ENCODE data around the gene TMEM14A.
"Not testable (repeated sequence)": the region's sequence is repeated elsewhere in the genome, so short reads cannot be mapped to it uniquely, and the experiment has no call there.

TMEM14A gene

DNA sequence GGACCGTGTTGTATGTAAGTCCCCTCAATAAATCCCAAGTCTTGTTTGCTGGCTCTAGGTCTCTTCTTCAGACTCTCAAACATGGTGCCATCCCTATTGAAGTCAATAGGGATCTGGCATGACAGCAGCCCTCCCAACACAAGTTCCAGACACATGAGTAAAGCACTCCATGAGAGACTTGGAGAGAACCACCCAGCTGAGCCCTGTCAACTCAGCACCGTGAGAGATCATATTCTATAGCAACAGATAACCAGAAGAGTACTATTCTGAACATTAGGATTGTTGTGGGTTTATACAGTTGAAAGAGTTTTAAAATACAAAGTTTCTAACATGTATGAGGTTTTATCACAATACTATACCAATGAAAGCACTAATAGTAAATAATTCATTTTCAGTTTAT lies 23.5 kb downstream of the TMEM14A start:
- no peak for DNase-seq (ENCODE audit: low read depth in 2 of 3, low spot score in 2 of 3)

- DNase-seq (ENCODE audit: low read depth in 2 of 3, low spot score in 2 of 3) = no peak
These were observed 25.5 kb downstream of the TMEM14A start for GRCh38 chr6:52696418-52696817.

- DNase-seq (ENCODE audit: low read depth in 2 of 3, low spot score in 2 of 3) = no peak
These were observed 27.0 kb downstream of the TMEM14A start for GRCh38 chr6:52697903-52698302.

GRCh38 chr6:52704060-52704459 lies 33.1 kb downstream of the TMEM14A start:
- DNase-seq (ENCODE audit: low read depth in 2 of 3, low spot score in 2 of 3) = no peak

DNA sequence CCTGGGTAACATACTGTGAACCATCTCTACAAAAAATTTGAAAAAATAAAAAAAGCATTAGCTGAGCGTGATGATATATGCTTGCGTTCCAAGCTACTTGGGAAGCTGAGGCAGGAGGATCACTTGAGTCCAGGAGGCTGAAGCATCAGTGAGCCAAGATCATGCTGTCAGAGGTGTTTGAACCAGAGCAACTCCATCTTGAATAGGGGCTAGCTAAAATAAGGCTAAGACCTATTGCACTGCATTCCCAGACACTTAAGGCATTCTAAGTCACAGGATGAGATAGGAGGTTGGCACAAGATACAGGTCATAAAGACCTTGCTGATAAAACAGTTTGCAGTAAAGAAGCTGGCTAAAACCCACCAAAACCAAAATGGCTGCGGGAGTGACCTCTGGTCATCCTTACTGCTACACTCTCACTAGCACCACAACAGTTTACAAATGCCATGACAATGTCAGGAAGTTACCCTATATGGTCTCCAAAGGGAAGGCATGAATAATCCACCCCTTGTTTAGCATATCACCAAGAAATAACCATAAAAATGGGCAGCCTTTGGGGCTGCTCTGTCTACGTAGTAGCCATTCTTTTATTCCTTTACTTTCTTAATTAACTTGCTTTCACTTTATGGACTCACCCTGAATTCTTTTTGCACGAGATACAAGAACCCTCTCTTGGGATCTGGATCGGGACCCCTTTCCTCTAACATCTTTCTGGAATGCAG lies 34.0 kb downstream of the TMEM14A start:
- not testable (repeated sequence) for DNase-seq (ENCODE audit: low read depth in 2 of 3, low spot score in 2 of 3)

DNA sequence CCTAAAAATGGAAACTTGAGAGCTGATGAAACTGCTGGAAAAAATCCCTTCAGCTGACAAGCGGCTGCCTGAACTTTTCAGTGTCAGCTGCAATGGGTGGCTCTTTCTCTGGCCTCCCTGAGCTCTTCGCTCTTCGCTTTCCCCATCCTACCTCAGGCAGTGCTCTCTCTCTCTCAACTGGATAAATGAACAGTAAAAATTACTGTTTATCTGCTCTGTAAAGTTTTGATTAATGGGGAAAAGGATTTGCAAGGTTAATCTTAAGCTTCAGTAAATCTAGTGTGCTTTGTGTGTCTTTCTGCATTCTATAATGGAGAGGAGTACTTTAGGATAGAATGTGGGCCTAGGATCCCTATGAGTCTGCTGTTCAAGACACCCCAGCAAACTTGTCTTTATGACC lies 35.1 kb downstream of the TMEM14A start:
- no peak for DNase-seq (ENCODE audit: low read depth in 2 of 3, low spot score in 2 of 3)

GRCh38 chr6:52707963-52708680 lies 37.2 kb downstream of the TMEM14A start:
- no peak for DNase-seq (ENCODE audit: low read depth in 2 of 3, low spot score in 2 of 3)

DNA sequence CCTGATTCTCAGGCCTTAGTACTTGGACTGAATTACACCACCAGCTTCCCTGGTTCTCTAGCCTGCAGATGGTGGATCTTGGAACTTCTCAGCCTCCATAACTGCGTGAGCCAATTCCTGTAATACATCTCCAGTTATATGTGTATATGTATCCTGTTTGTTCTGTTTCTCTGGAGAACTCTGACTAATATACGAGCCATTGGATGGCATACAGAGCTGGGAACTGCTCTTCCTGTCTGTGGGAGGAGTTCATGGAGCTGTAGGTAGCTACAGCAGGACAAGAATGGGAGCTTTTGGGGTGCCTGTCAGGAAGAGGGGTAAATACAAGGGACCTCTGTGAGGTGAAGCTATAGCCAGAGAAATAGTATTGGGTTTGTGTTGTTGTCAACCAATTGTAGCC lies 41.2 kb downstream of the TMEM14A start:
- no peak for DNase-seq (ENCODE audit: low read depth in 2 of 3, low spot score in 2 of 3)

- not testable (repeated sequence) for DNase-seq (ENCODE audit: low read depth in 2 of 3, low spot score in 2 of 3)
These were observed 43.8 kb downstream of the TMEM14A start for GRCh38 chr6:52714761-52715160.

DNA sequence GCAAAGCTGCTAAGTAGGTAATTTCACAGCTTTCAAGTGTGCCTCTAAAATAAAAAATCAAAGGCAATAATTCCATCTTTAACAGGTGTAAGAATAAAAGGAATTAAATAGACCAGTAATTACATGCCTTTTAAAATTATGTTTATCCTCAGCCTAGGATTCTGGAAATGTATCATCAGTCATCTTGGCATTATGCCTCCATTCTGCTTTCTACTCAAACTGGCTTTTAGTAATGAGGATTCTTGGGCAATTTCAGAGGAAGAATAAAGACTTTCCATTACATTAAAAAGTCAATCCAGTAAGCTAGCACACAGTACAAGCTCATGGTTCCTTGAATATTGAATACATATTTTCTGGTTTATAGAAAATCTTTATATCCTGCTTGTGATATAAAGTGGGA lies 47.6 kb downstream of the TMEM14A start:
- DNase-seq (ENCODE audit: low read depth in 2 of 3, low spot score in 2 of 3) = no peak

GRCh38 chr6:52720321-52720720 lies 49.4 kb downstream of the TMEM14A start:
- DNase-seq (ENCODE audit: low read depth in 2 of 3, low spot score in 2 of 3) = no peak

DNA sequence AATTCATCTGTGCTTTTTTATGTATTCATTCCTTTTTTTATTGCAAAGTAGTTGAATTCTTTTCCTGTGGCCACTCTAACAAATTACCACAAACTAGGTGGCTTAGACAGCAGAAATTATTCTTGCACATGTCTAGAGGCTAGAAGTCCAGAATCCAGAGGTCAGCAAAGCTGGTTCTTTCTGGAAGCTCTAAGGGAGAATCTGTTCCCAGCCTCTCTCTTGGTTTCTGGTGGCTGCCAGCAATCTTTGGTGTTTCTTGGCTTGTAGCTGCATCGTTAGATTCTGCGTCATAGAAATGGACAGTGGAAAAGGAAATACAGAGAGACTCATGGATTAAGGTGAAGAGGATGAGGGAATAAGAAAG lies 53.1 kb downstream of the TMEM14A start:
- no peak for DNase-seq (ENCODE audit: low read depth in 2 of 3, low spot score in 2 of 3)

- DNase-seq (ENCODE audit: low read depth in 2 of 3, low spot score in 2 of 3) = peak in 2 of 3 experiments; percentile 2 to 27
These were observed 53.7 kb downstream of the TMEM14A start for GRCh38 chr6:52724406-52725121.

DNA sequence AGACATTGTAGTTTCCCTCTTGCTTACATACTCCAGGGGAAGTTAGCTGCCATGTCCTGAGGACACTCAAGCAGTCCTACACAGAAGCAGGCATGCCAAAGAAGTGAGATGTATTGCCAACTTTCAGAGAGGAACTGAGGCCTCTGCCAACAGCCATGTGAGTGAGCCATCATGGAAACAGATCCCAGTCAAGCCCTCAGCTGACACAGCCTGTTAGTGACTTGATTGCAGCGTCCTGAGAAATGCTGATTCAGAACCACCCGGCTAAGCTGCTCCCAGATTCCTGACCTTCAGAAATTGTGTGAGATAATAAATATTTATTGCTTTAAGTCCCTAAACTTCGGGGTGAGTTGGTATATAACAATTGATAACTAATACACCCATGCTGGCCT lies 54.2 kb downstream of the TMEM14A start:
- no peak for DNase-seq (ENCODE audit: low read depth in 2 of 3, low spot score in 2 of 3)

DNA sequence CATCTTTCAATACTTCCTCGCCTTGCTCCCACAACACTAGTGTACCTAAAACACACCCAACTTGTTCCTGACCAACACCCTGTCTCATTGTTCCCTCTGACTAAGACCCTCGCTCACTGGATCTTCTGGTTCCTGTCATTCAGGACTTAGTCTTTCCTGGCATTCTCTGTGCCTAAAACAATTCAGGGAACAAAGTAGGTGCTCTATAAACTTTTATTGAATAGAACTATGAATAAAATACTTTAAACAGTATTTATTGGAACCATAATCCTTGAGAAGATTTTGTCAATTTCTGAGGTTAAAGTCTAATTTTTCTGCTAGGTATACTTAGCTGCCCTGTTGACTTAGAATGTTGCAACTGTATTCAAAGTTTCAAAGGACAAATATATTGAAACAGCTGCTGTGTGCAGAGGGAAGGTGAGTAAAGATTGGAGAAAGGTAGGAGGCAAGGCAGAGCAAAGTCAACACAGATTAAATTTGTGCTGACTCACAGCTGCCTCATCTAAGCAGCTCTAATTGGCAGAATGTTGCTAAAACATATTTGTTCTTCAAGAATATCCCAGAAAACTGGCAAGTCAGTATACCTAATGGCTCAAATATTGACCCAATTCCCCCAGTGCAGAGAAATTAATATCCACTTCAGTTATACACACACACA lies 54.8 kb downstream of the TMEM14A start:
- no peak for DNase-seq (ENCODE audit: low read depth in 2 of 3, low spot score in 2 of 3)

GRCh38 chr6:52726193-52726542 lies 55.3 kb downstream of the TMEM14A start:
- no peak for DNase-seq (ENCODE audit: low read depth in 2 of 3, low spot score in 2 of 3)

DNA sequence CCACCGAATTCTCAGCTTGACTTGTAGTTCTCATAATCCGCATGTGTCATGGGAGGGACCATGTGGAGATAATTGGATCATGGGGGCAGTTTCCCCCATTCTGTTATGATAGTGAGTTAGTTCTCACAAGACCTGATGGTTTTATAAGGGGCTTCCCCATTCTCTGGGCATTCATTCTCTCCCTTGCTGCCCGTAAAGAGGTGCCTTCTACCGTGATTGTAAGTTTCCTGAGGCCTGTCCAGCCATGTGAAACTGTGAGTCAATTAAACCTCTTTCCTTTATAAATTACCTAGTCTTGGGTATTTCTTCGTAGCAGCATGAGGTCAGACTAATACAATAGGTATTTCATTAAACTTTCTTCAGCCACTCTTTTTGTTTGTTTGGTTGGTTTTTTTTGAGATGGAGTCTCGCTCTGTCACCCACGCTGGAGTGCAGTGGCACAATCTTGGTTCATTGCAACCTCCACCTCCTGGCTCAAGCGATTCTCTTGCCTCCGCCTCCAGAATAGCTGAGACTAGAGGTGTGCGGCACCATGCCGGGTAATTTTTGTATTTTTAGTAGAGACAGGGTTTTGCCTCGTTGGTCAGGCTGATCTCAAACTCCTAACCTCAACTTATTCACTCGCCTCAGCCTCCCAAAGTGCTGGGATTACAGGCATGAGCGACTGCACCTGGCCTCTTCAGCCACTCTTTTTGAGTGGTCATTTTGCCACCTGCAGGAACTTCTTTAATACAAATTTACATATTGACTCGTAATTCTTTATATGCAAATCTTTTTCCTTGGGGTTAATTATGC lies 56.0 kb downstream of the TMEM14A start:
- DNase-seq (ENCODE audit: low read depth in 2 of 3, low spot score in 2 of 3) = no peak

GRCh38 chr6:52727908-52728307 lies 57.0 kb downstream of the TMEM14A start:
- no peak for DNase-seq (ENCODE audit: low read depth in 2 of 3, low spot score in 2 of 3)

DNA sequence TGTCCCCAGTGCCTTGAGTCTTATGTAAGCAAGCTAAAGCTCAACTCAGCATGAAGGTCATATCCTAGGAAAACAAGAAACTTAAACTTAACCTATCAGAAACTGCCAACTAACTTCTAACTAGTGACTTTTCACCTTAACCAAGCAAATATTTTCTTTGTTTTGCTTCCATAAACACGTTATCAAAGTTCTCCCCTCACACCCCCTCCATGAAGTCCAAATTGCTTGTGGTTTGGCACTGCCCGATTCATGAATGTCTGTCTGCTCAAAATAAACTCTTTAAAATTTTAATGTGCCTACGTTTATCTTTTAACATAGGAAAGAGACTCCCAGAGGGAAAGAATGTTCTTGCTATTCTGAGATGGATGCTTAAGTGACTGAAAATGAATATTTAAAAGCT lies 57.5 kb downstream of the TMEM14A start:
- DNase-seq (ENCODE audit: low read depth in 2 of 3, low spot score in 2 of 3) = no peak

- DNase-seq (ENCODE audit: low read depth in 2 of 3, low spot score in 2 of 3) = no peak
These were observed 58.7 kb downstream of the TMEM14A start for GRCh38 chr6:52729576-52729975.

DNA sequence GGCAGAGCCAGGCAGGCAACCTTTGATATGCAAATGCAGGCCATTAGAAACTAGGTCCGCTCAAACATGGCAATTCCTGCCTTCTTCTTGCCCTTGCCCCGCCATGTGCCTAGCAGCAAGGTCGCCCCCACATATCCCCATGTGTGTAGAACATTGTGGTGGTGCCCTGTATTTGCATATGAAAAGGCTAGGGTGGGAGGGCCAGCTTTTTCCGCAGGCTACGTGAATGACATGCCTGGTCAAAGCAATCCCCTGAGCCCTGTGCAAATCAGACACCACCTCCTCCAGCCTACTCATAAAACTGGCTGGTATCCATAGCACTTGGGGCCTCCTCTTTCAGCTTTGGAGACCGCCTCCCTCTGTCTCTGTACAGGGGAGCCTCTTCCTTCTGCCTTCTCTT lies 60.8 kb downstream of the TMEM14A start:
- DNase-seq (ENCODE audit: low read depth in 2 of 3, low spot score in 2 of 3) = no peak

All from activated CD8-positive, alpha-beta memory T cell treated with anti-CD3 and anti-CD28 coated beads for 48 hours (primary cell).